ENCODE measurements around the gene CDKAL1. TPM values are rescaled to one million over a fixed set of nuclear protein-coding genes. Genes with fewer than 3 reads are reported as not detected.
"Not testable (repeated sequence)": the region's sequence is repeated elsewhere in the genome, so short reads cannot be mapped to it uniquely, and the experiment has no call there.

The CDKAL1 gene
- total RNA-seq, 2 donors from 2014 or later: 11.7 to 12.5 TPM

DNA sequence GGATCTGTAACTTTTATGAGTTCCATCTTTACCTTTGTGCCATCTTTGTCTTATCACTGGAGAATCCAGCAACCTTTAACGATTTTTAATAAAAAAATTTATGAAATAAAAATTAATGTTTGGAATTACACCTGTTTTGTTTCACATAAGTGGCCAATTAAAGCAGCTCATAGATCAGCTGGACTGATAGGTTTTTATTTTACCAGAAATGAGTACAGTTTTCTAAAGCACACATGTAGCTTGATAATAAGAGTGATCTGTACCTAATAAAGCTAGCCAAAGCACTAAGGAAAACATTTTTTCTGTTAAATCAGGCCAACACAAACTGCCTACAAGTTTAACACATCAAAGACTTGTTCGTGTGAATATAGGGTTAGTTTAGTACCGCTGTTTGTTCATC lies 500.1 kb downstream of the CDKAL1 start:
- DNase-seq: no peak
- intact Hi-C loops (cut with DNase I, micrococcal nuclease): no loop called here
- no peak for ATAC-seq

DNA sequence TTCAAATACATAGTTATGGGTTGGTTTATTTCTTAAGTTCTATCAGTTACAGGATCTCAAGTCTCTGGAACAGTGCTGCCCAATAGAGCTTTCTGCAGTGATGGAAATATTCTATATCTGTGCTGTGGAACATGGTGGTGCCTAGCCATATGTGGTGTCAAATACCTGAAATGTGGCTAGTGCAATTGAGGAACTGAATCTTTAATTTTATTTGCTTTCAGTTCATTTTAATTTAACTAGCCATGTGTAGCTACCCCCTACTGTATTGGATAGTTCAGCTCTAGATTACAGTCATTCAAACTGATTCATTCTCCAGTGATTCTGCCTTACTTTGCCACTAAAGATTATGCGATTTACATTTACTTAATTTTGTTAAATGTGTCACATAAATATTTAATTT lies 503.2 kb downstream of the CDKAL1 start:
- intact Hi-C loops (cut with DNase I, micrococcal nuclease): no loop called here
- no peak for ATAC-seq
- DNase-seq: no peak

DNA sequence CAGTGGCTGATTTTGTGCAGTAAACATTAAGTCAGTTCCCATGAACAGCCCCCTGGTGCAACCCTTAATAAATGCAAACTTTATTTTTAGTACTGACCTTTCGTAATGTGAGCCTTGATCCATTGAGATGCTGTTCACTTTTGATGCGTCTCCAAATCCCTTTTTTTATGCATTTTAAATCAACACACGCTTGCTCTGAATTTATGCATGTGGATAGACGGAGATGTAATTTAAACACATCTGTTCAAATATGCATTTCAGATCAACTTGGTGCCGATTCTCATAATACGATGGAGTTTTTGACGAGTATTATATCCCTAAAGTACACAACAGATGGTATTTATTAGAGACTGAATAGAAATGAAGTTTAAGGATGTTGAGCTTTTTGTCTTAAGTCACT lies 505.7 kb downstream of the CDKAL1 start:
- intact Hi-C loops (cut with DNase I, micrococcal nuclease): no loop called here
- ATAC-seq (no peak), DNase-seq (no peak)

- ATAC-seq (no peak), DNase-seq (no peak)
- intact Hi-C loops (cut with DNase I, micrococcal nuclease): no loop called here
These were observed 511.0 kb downstream of the CDKAL1 start for GRCh38 chr6:21045135-21045700.

DNA sequence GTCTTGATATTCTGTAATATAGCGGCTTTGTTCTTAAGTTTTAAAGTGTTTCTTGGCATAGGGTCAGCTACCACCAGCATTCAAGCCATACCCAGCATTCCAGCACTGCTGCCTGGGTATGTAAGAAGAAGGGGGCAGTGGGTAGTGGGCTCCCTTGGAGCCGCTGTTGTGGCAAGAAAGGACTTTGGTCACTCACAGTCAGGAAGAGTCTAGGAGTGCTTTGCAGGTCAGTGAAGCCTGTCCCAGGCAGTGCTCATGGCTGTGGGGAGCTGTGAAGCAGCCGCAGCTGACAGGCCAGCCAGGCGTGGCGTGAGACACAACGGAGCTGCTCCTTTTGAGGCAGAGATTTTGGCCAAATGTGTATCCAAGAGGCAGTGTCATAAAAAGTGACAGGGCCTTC lies 512.0 kb downstream of the CDKAL1 start:
- DNase-seq (no peak), ATAC-seq (no peak)
- intact Hi-C loops (cut with DNase I, micrococcal nuclease): no loop called here

GRCh38 chr6:21048047-21048446 lies 513.8 kb downstream of the CDKAL1 start:
- intact Hi-C loops (cut with DNase I, micrococcal nuclease): no loop called here
- ATAC-seq (no peak), DNase-seq (no peak)

- intact Hi-C loops (cut with DNase I, micrococcal nuclease): no loop called here
- ATAC-seq (no peak), DNase-seq (no peak)
These were observed 514.9 kb downstream of the CDKAL1 start for GRCh38 chr6:21049148-21049547.

DNA sequence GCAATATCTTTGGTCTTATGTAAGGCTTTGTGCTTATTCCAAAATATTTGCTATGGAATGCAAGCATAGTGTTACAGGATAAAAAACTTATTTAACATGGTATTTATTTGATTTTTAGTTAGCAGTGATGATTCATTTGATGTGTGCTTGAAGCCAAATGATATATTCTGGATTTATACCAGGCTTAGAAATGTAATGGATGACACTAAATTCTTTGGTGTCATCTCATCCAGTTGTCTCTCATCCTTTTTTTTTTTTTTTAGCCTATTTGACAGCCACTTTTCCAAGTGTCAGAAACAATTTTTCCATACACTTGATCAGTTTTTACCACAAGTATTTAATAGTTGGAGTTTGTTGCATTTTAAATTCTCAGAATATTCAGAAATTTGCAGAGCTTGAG lies 515.3 kb downstream of the CDKAL1 start:
- DNase-seq (no peak), ATAC-seq (no peak)
- intact Hi-C loops (cut with DNase I, micrococcal nuclease): no loop called here

DNA sequence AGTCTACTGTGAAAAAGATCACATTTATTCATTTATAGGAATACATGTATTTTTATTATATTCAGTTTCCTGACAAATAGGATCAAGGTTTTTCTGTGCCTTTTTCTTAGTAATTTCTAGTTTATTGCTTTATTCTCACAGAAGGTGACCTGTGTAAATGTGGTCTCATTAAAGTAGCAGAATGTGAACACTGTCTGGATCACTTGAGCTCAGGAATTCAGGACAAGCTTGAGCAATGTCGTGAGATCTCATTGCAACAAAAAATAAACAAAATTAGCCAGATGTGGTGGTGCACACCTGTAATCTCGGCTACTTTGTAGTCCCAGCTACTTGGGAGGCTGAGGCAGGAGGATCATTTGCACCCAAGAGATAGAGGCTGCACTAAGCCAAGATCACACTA lies 516.7 kb downstream of the CDKAL1 start:
- DNase-seq: no peak
- intact Hi-C loops (cut with DNase I, micrococcal nuclease): no loop called here
- ATAC-seq: no peak

- no peak for ATAC-seq
- DNase-seq: no peak
- intact Hi-C loops (cut with DNase I, micrococcal nuclease): no loop called here
These were observed 517.5 kb downstream of the CDKAL1 start for GRCh38 chr6:21051777-21052176.

GRCh38 chr6:21053612-21054011 lies 519.4 kb downstream of the CDKAL1 start:
- DNase-seq: no peak
- intact Hi-C loops (cut with DNase I, micrococcal nuclease): no loop called here
- no peak for ATAC-seq

DNA sequence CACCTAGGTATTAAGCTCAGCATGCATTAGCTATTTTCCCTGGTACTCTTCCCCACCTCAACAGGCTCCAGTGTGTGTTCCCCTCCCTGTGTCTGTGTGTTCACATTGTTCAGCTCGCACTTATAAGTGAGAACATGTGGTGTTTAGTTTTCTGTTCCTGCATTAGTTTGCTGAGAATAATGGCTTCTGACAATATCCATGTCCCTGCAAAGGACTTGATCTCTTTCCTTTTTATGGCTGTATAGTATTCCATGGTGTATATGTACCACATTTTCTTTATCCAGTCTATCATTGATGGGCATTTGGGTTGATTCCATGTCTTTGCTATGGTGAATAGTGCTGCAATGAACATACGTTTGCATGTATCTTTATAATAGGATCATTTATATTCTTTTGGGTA lies 521.2 kb downstream of the CDKAL1 start:
- intact Hi-C loops (cut with DNase I, micrococcal nuclease); ATAC-seq; DNase-seq: not testable (repeated sequence)

DNA sequence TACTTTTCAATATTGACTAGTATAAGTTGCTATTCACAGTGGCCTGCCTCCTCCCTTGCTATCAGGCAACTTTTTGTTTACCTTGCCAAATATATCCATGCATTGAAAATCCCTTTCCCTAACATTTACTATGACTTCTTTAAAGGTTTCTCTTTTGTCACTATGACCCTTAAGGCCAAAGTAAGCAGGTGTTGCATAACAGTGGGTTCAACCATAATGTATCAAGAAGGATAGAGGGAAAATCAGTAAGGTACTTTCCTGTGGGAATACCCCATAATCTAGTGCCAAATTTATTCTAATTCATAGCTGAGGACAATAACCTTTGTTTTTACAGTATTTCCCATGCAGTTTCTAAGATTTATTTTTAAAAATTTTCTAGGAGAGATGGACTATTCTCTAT lies 527.6 kb downstream of the CDKAL1 start:
- DNase-seq: no peak

DNA sequence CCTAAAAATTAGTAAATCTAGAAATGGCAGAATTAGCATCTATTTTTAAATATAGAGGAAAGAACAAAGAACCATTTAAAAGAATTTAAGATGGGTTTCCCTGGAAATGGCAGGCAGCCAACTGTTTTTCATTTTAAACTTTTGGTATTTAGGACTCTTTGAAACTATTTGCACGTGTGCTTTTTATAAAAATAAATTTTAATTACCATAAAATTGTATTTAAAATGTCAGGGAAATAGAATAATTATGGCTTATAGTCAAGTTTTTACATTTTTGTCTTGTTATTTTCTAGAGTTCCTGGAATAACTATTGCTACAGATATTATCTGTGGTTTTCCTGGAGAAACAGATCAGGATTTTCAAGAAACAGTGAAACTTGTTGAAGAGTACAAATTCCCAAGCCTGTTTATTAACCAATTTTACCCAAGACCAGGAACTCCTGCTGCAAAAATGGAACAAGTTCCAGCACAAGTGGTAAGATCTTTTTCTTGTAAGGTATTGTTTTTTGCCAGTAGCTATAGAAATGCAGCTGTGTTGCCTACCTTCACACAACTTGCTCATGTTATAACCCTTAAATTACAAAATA lies 530.6 kb downstream of the CDKAL1 start:
- ATAC-seq (no peak), DNase-seq (no peak)
- intact Hi-C loops (cut with DNase I, micrococcal nuclease): no loop called here

More for the DNA sequence above, 527.6 kb downstream of the CDKAL1 start:
- intact Hi-C loops (cut with DNase I, micrococcal nuclease): no loop called here
- no peak for ATAC-seq

DNA sequence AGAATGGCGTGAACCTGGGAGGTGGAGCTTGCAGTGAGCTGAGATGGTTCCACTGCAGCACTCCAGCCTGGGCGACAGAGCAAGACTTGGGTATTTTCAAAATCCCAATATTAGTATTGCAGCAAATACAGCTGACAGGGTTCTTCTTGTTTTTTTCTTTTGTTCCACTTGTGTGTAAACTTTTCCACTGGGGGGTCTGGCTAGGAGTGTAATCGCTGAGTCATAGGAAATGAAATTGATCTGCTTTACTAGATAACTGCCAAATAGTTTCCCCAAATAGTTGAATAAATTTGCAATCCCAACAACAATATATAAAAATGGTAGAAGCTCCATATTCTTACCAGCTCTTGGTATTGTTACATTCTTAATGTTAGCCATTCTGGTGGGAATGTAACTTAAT lies 533.3 kb downstream of the CDKAL1 start:
- ATAC-seq: no peak
- DNase-seq: no peak
- intact Hi-C loops (cut with DNase I, micrococcal nuclease): no loop called here

- ATAC-seq (no peak), DNase-seq (no peak)
- intact Hi-C loops (cut with DNase I, micrococcal nuclease): no loop called here
These were observed 536.4 kb downstream of the CDKAL1 start for GRCh38 chr6:21070620-21071019.

- DNase-seq: no peak
- intact Hi-C loops (cut with DNase I, micrococcal nuclease): no loop called here
- no peak for ATAC-seq
These were observed 537.7 kb downstream of the CDKAL1 start for GRCh38 chr6:21071780-21072468.

DNA sequence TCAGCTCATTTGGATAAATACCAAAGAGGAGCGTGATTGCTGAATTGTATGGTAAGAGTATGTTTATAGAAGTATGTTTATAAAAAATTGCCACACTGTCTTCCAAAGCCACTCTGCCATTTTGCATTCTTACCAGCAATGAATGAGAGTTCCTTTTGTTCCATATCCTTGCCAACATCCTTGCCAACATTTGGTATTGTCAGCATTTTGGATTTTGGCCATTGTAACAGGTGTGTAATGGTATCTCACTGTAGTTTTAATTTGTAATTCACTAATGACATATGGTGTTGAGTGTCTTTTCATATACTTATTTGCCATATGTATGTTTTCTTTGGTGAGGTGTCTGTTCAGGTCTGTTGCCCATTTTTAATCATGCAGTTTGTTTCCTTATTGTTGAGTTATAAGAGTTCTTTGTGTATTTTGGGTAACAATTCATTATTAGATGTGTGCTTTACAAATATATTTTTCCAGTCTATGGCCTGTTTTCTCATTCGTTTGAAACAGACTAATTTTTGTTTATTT lies 539.1 kb downstream of the CDKAL1 start:
- ATAC-seq: no peak
- intact Hi-C loops (cut with DNase I, micrococcal nuclease): no loop called here
- no peak for DNase-seq

DNA sequence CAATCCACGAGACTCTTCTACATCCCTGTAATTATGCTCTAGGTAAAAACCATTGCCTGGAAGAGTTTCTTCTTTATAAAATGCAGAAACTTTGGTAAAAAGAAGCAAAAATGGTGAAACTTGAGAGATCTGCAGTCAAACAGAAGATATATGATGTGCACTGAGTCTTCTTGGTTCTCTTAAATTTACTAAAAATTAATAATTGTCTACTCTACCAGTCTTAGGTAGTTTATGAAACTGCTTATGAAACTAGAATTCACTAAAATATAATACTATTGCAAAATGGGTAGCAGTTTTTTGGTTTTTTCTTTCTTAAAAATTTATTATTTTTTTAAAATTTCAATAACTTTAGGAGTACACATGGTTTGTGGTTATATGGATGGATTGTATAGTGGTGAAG lies 540.2 kb downstream of the CDKAL1 start:
- DNase-seq (no peak), ATAC-seq (no peak)
- intact Hi-C loops (cut with DNase I, micrococcal nuclease): no loop called here

DNA sequence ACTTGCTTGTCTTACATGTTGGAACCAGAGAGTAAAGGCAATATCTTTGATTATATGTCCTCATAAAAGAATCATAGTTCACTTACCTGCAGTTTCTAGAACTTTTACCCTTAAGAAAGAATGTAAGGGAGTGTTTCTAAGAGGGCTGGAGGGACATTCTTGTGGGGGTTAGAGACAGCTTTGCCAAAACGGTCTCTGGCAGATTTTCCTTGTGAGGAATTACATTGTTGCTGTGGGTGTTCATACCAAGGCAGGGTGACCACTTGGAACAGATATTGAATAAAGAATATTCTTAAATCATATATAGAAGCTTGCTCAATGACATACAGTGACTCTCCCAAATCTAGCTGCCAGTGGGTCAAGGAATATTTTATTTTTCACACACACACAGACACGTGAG lies 541.7 kb downstream of the CDKAL1 start:
- no peak for ATAC-seq

GRCh38 chr6:21078497-21078896 lies 544.2 kb downstream of the CDKAL1 start:
- intact Hi-C loops (cut with DNase I, micrococcal nuclease): no loop called here
- DNase-seq (no peak), ATAC-seq (no peak)

More for the DNA sequence above, 541.7 kb downstream of the CDKAL1 start:
- DNase-seq: no peak
- intact Hi-C loops (cut with DNase I, micrococcal nuclease): no loop called here
